Body of pancreas (tissue), 4 donors: ENCODE measurements around the gene GLRA3.

Source experiments
- POLR2A ChIP-seq, 3 donors: fragments of 450-650 bp; IDR thresholded peaks; one replicate each; pipeline ENCODE4 v1.6.1; 2016; ENCODE audit warnings: antibody characterized with exemption in 3 of 3, mild to moderate bottlenecking in 2 of 3
- TF ChIP-seq, protein P1 (sequence below), 7 experiments: fragments of 450-650 bp in 4 of 7; fragments of 200-600 bp in 3 of 7; sonication (generic) in 3 of 7; IDR thresholded peaks; one replicate each; pipeline ENCODE4 v1.5.1; 2016 to 2019; ENCODE audit warnings: antibody characterized with exemption in 7 of 7

DNA sequence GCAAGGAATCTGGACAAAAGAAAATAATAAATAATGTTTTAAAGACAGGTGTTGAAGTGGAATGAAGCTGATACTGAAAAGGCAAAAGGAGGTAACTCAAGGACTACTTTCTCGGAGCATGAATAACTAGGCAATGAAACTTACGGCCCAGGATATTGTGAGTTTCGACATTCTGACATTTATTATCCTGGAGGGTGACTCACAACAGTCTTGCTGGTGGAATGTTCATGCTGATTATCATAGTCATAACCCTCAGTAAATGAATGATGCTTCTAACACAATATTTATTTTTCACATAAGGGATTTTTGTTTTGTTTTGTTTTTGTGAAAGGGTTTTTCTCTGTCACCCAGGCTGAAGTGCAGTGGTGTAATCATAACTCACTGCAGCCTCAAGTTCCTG lies 159.8 kb downstream of the GLRA3 start:
- no peak for TF ChIP-seq POLR2A (IDR thresholded peaks at IDR 0.05)
- TF ChIP-seq, protein P1, sequence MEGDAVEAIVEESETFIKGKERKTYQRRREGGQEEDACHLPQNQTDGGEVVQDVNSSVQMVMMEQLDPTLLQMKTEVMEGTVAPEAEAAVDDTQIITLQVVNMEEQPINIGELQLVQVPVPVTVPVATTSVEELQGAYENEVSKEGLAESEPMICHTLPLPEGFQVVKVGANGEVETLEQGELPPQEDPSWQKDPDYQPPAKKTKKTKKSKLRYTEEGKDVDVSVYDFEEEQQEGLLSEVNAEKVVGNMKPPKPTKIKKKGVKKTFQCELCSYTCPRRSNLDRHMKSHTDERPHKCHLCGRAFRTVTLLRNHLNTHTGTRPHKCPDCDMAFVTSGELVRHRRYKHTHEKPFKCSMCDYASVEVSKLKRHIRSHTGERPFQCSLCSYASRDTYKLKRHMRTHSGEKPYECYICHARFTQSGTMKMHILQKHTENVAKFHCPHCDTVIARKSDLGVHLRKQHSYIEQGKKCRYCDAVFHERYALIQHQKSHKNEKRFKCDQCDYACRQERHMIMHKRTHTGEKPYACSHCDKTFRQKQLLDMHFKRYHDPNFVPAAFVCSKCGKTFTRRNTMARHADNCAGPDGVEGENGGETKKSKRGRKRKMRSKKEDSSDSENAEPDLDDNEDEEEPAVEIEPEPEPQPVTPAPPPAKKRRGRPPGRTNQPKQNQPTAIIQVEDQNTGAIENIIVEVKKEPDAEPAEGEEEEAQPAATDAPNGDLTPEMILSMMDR (IDR thresholded peaks at IDR 0.05) = no peak
